HCT116 (cell line): ENCODE results near the gene TMEM109. TPM values are rescaled to one million over a fixed set of nuclear protein-coding genes. Genes with fewer than 3 reads are reported as not detected.

Source experiments
- ATAC-seq: fragments of 200-7000 bp; cut with Tn5 transposase; 2 replicates; pipeline ENCODE4 v1.9.1; 2020; ENCODE audit warnings: mild to moderate bottlenecking, moderate library complexity
- BruUV-seq: library from RNA; stranded (reverse); fragments of 400-500 nt; replicated peaks from 2 replicates; lab custom pipeline; 2021; lab: Mats Ljungman, UMichigan
- CTCF ChIA-PET: fragments of 300-600 bp; sonication (Branson Sonifier 250); formaldehyde crosslinking; loops from one replicate; lab custom pipeline; 2021; ENCODE audit warnings: antibody characterized with exemption; lab: Charles Lee
- POLR2A ChIA-PET: fragments of 300-600, 350-600 bp; sonication (Branson Sonifier 250); formaldehyde crosslinking; loops from one replicate; lab custom pipeline; 2021; ENCODE audit warnings: antibody characterized with exemption; lab: Charles Lee
- RAD21 ChIA-PET, 2 experiments: fragments of 300-600 bp; sonication (Branson Sonifier 250); formaldehyde crosslinking; loops; one replicate each; lab custom pipeline; 2023; ENCODE audit warnings: low total read pairs in 2 of 2; ENCODE audit not compliant: uncharacterized antibody in 2 of 2, unreplicated experiment in 2 of 2, low non-redundant PET in 1 of 2; lab: Charles Lee
- DNase-seq: peaks from one replicate; pipeline ENCODE4 v3.0.0-alpha.2; 2010; ENCODE audit warnings: low read depth, low spot score
- H2AFZ ChIP-seq: fragments of 200-600 bp; shearing (Covaris generic), sonication (generic); 2 replicates; pipeline ENCODE4 v1.6.1; 2017; ENCODE audit warnings: low read depth, mixed run types, mixed read lengths, antibody characterized with exemption, low read length; ENCODE audit not compliant: poor library complexity, severe bottlenecking
- H3K27ac ChIP-seq: 2 replicates; pipeline ENCODE4 v1.5.1; 2012; ENCODE audit warnings: low read depth, low read length
- H3K27me3 ChIP-seq: fragments of 200-600 bp; sonication (generic); 2 replicates; pipeline ENCODE4 v1.6.1; 2016; ENCODE audit warnings: mixed run types, low read length, mixed read lengths; ENCODE audit not compliant: insufficient read depth
- H3K36me3 ChIP-seq, 2 experiments: fragments of 200-500 bp in 1 of 2; fragments of 200-600 bp in 1 of 2; sonication (Bioruptor generic) in 1 of 2; sonication (generic) in 1 of 2; 2 replicates each; pipeline versions ENCODE4 v1.5.1 to v1.6.1; 2014 to 2016; ENCODE audit warnings: low read length in 2 of 2, inconsistent platforms in 1 of 2, mixed read lengths in 1 of 2, mixed run types in 1 of 2; ENCODE audit not compliant: insufficient read depth in 2 of 2, control insufficient read depth in 1 of 2
- H3K4me1 ChIP-seq, 2 experiments: fragments of 200-600 bp in 1 of 2; sonication (generic) in 1 of 2; 2 replicates each; pipeline versions ENCODE4 v1.5.1 to v1.6.1; 2012 to 2017; ENCODE audit warnings: low read length in 2 of 2, inconsistent platforms in 1 of 2, mild to moderate bottlenecking in 1 of 2, mixed read lengths in 1 of 2, mixed run types in 1 of 2, moderate library complexity in 1 of 2; ENCODE audit not compliant: insufficient read depth in 2 of 2, control insufficient read depth in 1 of 2
- H3K4me2 ChIP-seq: fragments of 200-600 bp; sonication (generic); 2 replicates; pipeline ENCODE4 v1.6.1; 2017; ENCODE audit warnings: mixed run types, low read length, mixed read lengths
- H3K4me3 ChIP-seq, 2 experiments: fragments of 200-600 bp in 1 of 2; sonication (generic) in 1 of 2; replicated peaks in 1 of 2; 2 replicates each; pipeline ENCODE4 v1.5.1; 2011 to 2016; ENCODE audit warnings: low read length in 2 of 2, control low read depth in 1 of 2, low read depth in 1 of 2, mild to moderate bottlenecking in 1 of 2, mixed read lengths in 1 of 2, mixed run types in 1 of 2
- H3K79me2 ChIP-seq: fragments of 200-600 bp; sonication (generic); 2 replicates; pipeline ENCODE4 v1.6.1; 2017; ENCODE audit warnings: mild to moderate bottlenecking, mixed run types, low read length, moderate library complexity, mixed read lengths; ENCODE audit not compliant: insufficient read depth
- H3K9ac ChIP-seq: fragments of 200-600 bp; sonication (generic); 2 replicates; pipeline ENCODE4 v1.6.1; 2016; ENCODE audit warnings: low read length, mixed read lengths
- H3K9me2 ChIP-seq: fragments of 200-600 bp; sonication (generic), shearing (Covaris generic); 2 replicates; pipeline ENCODE4 v1.6.1; 2017; ENCODE audit warnings: mixed run types, mild to moderate bottlenecking, moderate library complexity; ENCODE audit not compliant: insufficient read depth
- H3K9me3 ChIP-seq, 2 experiments: fragments of 200-500 bp in 1 of 2; fragments of 200-600 bp in 1 of 2; sonication (Bioruptor generic) in 1 of 2; sonication (generic) in 1 of 2; 2 replicates each; pipeline ENCODE4 v1.6.1; 2014 to 2017; ENCODE audit warnings: low read length in 2 of 2, mixed read lengths in 2 of 2, inconsistent platforms in 1 of 2, low read depth in 1 of 2, mild to moderate bottlenecking in 1 of 2, mixed run types in 1 of 2, moderate library complexity in 1 of 2; ENCODE audit not compliant: control insufficient read depth in 1 of 2, insufficient read depth in 1 of 2
- H4K20me1 ChIP-seq: fragments of 200-600 bp; sonication (generic), shearing (Covaris generic); 2 replicates; pipeline ENCODE4 v1.6.1; 2017; ENCODE audit warnings: mixed run types, mild to moderate bottlenecking, moderate library complexity; ENCODE audit not compliant: insufficient read depth
- ATF3 ChIP-seq: IDR thresholded peaks from 2 replicates; pipeline ENCODE4 v1.6.1; 2012
- CBX3 ChIP-seq: IDR thresholded peaks from 2 replicates; pipeline ENCODE4 v1.6.1; 2012; ENCODE audit warnings: low read depth
- CEBPB ChIP-seq: IDR thresholded peaks from 2 replicates; pipeline ENCODE4 v1.6.1; 2012; ENCODE audit warnings: low read depth
- CTCF ChIP-seq, 3 experiments: fragments of 200-600 bp in 1 of 3; sonication (generic) in 1 of 3; IDR thresholded peaks in 2 of 3; conservative IDR thresholded peaks in 1 of 3; 2 replicates each; pipeline ENCODE4 v1.5.1; 2012 to 2017; ENCODE audit warnings: low read depth in 2 of 3, low read length in 2 of 3, antibody characterized with exemption in 1 of 3, borderline replicate concordance in 1 of 3, control low read depth in 1 of 3, mild to moderate bottlenecking in 1 of 3, mixed read lengths in 1 of 3, mixed run types in 1 of 3, moderate library complexity in 1 of 3; ENCODE audit not compliant: insufficient read depth in 1 of 3
- ELF1 ChIP-seq: IDR thresholded peaks from 2 replicates; pipeline ENCODE4 v1.6.1; 2012; ENCODE audit warnings: low read depth, borderline replicate concordance
- REST ChIP-seq: IDR thresholded peaks from 2 replicates; pipeline ENCODE4 v1.6.1; 2012; ENCODE audit warnings: low read depth
- SIN3A ChIP-seq: IDR thresholded peaks from 2 replicates; pipeline ENCODE4 v1.6.1; 2012; ENCODE audit warnings: low read depth
- SP1 ChIP-seq: IDR thresholded peaks from 2 replicates; pipeline ENCODE4 v1.6.1; 2012; ENCODE audit warnings: low read depth
- TCF7L2 ChIP-seq: IDR thresholded peaks from 2 replicates; pipeline ENCODE4 v1.7.0; 2011; ENCODE audit warnings: borderline replicate concordance, inconsistent platforms; ENCODE audit not compliant: insufficient read depth, insufficient read length; ENCODE audit errors: extremely low read depth
- YY1 ChIP-seq: IDR thresholded peaks from 2 replicates; pipeline ENCODE4 v1.6.1; 2011; ENCODE audit warnings: low read length, low read depth, moderate library complexity, mild to moderate bottlenecking; ENCODE audit not compliant: insufficient replicate concordance; ENCODE audit errors: extremely low read depth
- ZBTB33 ChIP-seq: IDR thresholded peaks from 2 replicates; pipeline ENCODE4 v1.6.1; 2011; ENCODE audit warnings: mild to moderate bottlenecking, low read length, moderate library complexity; ENCODE audit not compliant: insufficient replicate concordance; ENCODE audit errors: extremely low read depth
- ZFX ChIP-seq: fragments of 450-650 bp; IDR thresholded peaks from 2 replicates; pipeline ENCODE4 v1.6.1; 2017
- intact Hi-C: fragments of 100-400 bp; cut with micrococcal nuclease; formaldehyde crosslinking; loops from 2 replicates; pipeline ENCODE4 v1.10.0; 2022
- total RNA-seq: library from RNA; stranded (reverse); gene quantifications from one replicate; pipeline ENCODE4 v1.2.1, GENCODE V29; 2021; ENCODE audit not compliant: unreplicated experiment

The TMEM109 gene
- total RNA-seq, 1 experiment from 2014 or later: 44.4 TPM

GRCh38 chr11:60927600-60927999 is 13.6 kb downstream of the TMEM109 start (continued):
- TF ChIP-seq SIN3A (no peak), SP1 (no peak)

- H2AFZ ChIP-seq: no peak overlapping the region
- H3K27ac ChIP-seq: no peak overlapping the region
- ChIA-PET RAD21 (no interaction called here), POLR2A (no interaction called here)
- H3K79me2 ChIP-seq: no peaks in the 10 kb centered on the region; the same call in 1 of the 2 replicates
- no peak for TF ChIP-seq CBX3
- TF ChIP-seq SIN3A: no peak
- TF ChIP-seq ZBTB33: no peak
- no peak for TF ChIP-seq ZFX
- no peak for TF ChIP-seq CTCF (IDR thresholded peaks at IDR 0.05 in 2 of 3, conservative IDR thresholded peaks at IDR 0.05 in 1 of 3; ENCODE audit: borderline replicate concordance in 1 of 3, insufficient read depth in 1 of 3, low read depth in 2 of 3, low read length in 2 of 3)
- no peak for TF ChIP-seq TCF7L2
- no peak for TF ChIP-seq ATF3
- no peak for TF ChIP-seq YY1
- TF ChIP-seq CEBPB: no peak
- TF ChIP-seq REST: no peak
- no peak for TF ChIP-seq ELF1
- TF ChIP-seq, all 23 proteins: peak for 0
- Histone ChIP-seq H3K4me3 (no peak overlapping the region), H4K20me1 (no peaks in the 10 kb centered on the region), H3K27me3 (no peaks in the 10 kb centered on the region), H3K4me1 (peaks cover 12 to 19% of the 10 kb centered on the region in 2 experiments), H3K36me3 (peaks cover 13 to 25% of the 10 kb centered on the region in 2 experiments; a peak in 3 of 4 replicates), H3K4me2 (no peak overlapping the region), H3K9me2 (no peaks in the 10 kb centered on the region), H3K9ac (no peak overlapping the region), H3K9me3 (no peaks in the 10 kb centered on the region)
- CTCF ChIA-PET: no interaction called here
- no TSS peak for BruUV-seq
- DNase-seq (no peak), ATAC-seq (no peak)
- intact Hi-C loops: no loop called here
These were observed 14.6 kb downstream of the TMEM109 start for GRCh38 chr11:60928563-60929001.
